GM12872 (cell line): ENCODE measurements around the gene NDUFB2.

Experiments
- TF ChIP-seq, protein P1 (sequence below): IDR thresholded peaks from 3 replicates; pipeline ENCODE4 v1.5.1; 2011; ENCODE audit warnings: low read depth, mild to moderate bottlenecking, low read length, moderate library complexity; ENCODE audit not compliant: insufficient read depth

NDUFB2 gene

DNA sequence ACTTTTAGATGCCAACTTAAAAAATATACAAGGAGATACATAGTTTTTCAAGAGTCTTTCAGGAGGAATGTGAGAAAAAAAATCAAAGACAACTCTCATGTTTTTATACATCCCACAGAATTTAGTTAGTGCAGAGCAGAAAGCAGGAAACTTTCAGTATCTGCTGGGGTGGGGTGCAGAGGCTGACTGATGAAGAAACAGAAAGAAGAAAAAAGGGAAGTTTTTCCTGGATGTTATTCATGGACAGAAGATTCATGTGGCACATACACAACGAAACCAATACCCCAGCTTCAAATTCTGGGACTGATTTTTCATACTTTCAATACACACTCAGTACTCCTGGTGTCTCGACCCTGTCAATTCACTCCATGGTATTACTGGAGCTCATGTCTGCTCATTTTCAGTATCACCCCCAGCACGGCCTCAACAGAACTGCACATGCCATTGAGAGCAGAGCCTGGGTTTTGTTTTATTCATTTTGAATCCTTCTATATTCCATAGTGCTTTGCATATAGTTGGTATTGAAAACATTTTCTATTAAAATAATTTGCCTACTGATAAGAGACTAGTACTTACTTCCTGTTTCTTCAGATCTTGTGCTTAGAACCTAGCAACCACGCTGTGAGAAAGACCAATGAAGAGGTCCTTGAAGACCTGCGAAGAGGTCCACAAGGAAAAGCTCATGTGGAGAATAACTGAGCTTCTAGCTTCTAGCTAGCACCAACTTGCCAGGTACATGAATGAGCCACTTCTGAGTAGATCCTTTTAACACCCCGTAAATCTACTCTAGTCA, 49.0 kb downstream of the NDUFB2 start:
- TF ChIP-seq, protein P1, sequence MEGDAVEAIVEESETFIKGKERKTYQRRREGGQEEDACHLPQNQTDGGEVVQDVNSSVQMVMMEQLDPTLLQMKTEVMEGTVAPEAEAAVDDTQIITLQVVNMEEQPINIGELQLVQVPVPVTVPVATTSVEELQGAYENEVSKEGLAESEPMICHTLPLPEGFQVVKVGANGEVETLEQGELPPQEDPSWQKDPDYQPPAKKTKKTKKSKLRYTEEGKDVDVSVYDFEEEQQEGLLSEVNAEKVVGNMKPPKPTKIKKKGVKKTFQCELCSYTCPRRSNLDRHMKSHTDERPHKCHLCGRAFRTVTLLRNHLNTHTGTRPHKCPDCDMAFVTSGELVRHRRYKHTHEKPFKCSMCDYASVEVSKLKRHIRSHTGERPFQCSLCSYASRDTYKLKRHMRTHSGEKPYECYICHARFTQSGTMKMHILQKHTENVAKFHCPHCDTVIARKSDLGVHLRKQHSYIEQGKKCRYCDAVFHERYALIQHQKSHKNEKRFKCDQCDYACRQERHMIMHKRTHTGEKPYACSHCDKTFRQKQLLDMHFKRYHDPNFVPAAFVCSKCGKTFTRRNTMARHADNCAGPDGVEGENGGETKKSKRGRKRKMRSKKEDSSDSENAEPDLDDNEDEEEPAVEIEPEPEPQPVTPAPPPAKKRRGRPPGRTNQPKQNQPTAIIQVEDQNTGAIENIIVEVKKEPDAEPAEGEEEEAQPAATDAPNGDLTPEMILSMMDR, result no peak

GRCh38 chr7:140746751-140747150, 50.2 kb downstream of the NDUFB2 start:
- TF ChIP-seq, protein P1, result no peak

GRCh38 chr7:140752533-140752932, 56.0 kb downstream of the NDUFB2 start:
- TF ChIP-seq, protein P1, result no peak

GRCh38 chr7:140754506-140754905, 58.0 kb downstream of the NDUFB2 start:
- TF ChIP-seq, protein P1, result no peak
